T-helper 2 cell (primary cell): ENCODE measurements around the gene DBH.

Source experiments
- DNase-seq, 5 experiments: peaks; one replicate each; pipeline versions ENCODE4 v3.0.0 to v3.0.0-alpha.2; 2012 to 2022
- total RNA-seq, 2 donors: gene quantifications; one replicate each; lab custom pipeline; 2026; lab: John Stamatoyannopoulos, UW

Gene DBH
- 0 to 0.40 reads per million in 2 donors for total RNA-seq

- DNase-seq: no peak
These were observed at the start of gene DBH for GRCh38 chr9:133635533-133636531. DBH (plus strand) TSS chr9:133636363; CDS start chr9:133636372, 9 bp downstream.

- no peak for DNase-seq
These were observed 49.1 kb upstream of the DBH start for GRCh38 chr9:133587051-133587450.

GRCh38 chr9:133587466-133587865, 48.7 kb upstream of the DBH start:
- no peak for DNase-seq

DNA sequence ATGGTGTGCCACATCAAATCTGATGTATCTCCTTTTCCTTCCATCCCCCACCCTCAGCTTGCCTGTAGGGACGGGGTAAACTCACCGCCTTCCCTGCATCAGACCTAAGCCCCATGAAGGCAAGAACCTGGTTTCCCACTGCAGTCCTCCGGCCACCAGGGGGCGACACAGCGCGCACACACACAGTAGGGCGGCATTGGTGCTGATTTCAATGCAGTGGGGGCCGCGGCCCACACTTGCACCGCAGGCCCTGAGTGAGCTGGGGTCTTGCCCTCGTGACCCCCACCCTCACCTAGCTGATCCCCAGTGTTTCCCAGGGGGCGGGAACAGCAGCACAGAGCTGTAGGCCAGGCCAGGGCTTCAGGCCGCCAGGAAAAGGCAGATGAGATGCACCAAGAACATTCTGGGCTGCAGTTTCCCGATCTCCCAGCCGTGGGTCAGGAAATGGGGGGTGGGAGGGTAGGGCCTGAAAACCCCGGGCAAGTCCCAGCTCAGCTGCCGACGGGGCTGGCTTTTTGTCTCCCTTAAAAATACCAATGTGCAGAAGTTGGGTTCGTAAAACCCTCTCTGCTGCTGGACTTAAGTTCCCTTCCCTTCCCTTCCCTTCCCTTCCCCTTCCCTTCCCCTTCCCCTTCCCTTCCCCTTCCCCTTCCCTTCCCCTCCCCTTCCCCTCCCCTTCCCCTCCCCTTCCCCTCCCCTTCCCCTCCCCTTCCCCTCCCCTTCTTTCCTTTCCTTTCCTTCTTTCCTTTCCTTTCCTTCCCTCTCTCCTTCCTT, 46.5 kb upstream of the DBH start:
- peak in 4 of 5 experiments; percentile 15 to 29 (median 28) for DNase-seq

GRCh38 chr9:133590231-133590855, 45.8 kb upstream of the DBH start:
- no peak for DNase-seq

- DNase-seq: no peak
These were observed 44.9 kb upstream of the DBH start for GRCh38 chr9:133591116-133591910.

DNA sequence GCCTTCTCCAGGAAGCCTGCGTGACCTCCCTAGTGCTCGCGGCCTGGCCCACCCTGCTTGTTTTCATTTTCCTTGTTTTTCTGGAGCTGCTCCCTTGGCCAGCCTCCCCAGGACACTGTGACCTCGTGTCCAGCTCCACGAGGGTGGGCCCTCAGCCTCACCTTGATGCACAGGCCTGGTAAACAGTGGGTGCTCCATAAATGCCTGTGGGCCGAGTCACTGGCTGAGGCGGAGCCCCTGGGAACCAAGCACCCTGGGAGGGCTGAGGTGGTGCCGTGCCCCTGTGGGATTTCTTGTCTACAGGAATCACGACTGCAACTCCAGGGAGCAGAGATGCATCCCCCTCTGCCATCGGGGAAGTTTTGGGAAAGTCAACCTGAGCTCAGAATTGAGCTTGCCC, 44.2 kb upstream of the DBH start:
- DNase-seq: no peak

DNA sequence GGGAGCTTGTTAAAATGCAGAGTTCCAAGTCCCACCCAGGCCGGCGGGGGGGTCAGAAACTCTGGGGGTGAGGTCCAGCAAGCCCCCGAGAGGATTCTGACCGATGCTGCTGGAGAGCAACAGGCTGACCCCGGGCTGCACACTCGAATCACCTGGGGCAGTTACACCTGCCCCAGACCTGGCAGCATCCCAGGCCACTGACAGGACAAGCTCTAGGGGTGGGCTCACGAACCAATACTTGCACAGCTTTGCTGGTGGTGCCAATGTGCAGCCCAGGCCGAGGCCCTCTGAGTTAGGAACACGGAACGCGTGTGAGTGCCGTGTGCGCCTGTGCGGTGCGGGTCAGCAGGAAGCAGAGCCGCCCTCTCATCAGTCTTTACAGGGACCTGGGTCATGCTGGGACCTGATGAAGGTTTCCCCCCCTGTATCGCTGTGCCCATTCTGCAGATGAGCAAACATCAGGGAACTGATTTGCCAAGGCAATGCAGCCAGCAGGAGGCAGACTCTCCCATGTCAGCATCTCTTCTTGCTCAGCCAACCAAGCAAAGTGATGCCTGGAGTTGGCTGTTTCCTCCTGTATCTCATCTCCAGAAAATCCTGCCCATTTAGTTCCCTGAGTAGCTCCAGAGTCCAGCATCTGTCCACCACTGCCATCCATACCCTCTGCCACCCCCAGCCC, 43.3 kb upstream of the DBH start:
- peak in 1 of 5 experiments; percentile 18 for DNase-seq

DNA sequence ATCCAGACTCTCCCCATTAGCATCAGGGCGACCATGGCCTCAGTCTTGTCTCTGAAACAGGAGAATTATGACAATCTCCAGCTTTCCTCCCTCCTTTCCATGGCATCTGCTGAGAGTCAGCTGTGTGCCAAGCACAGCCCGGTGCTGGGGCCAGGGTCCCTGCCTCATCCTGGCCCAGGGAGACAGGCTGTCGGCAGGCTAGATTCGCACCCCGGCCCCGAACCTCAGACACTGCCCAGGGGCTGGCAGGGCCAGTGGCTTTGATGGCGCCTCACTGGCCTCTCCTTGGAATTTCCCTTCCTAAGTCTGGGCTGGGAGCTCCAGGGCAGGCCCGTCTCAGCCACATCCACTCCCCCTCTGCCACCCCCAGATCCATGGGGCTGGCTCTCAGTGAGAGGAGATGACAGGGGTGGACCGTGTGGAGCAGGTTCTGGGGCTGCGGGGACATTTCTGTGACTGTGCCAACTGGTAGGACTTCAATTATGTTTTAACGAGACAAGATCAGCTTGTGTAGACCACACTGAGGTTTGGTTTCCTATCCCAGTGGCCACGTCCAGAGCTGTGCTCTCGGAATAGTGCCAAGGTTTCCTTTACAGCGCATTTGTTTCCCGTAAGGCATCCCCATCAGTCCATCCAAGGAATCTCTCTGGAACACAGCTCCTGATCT, 42.4 kb upstream of the DBH start:
- DNase-seq: no peak

DNA sequence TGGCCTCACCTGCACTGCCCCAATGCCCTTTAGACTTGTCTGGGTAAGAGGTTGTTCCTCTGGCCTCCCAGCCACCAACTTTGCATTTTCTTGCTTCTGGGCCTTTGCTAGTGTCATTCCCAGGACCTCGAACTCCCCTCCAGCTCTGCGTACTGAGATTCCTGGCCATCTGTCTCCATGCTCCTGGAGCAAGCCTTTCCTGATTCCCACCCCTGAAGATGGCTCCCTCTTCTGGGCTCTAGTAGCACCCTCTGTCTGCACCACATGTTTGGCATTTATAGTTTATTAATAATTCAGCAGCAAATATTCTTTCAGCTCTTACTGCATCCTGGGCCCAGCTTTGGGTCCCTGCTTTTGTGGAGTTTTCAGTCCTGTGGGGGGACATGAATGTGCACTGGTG, 41.9 kb upstream of the DBH start:
- DNase-seq: no peak

GRCh38 chr9:133595910-133596309, 40.3 kb upstream of the DBH start:
- DNase-seq: no peak

DNA sequence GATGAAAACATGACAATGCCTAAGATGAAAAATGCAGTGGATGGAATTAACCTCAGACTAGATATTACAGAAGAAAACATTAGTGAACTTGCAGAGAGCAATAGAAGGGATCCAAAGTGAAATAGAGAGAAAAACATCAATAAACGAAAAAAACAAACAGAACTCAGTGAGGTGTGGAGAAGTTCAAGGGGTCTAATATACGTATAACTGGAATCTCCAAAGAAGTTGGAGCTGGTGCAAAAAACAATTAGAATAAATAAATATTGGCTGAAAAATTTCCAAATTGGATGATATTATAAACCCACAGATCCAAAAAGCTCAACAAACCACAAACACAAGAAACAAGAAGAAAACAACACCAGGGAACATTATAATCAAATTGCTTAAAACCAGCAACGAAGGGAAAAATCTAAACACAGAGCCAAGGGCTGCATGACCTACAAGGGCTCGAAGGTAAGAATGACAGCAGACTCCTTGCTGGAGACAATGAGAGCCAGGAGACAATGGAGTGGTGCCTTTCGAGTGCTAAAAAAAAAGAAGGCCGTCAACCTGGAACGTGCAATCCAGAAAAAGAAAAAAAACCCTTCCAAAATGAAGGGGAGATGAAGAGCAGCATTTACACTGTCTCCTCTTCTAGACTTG, 38.7 kb upstream of the DBH start:
- no peak for DNase-seq

- DNase-seq: no peak
These were observed 37.2 kb upstream of the DBH start for GRCh38 chr9:133598978-133599377.

DNA sequence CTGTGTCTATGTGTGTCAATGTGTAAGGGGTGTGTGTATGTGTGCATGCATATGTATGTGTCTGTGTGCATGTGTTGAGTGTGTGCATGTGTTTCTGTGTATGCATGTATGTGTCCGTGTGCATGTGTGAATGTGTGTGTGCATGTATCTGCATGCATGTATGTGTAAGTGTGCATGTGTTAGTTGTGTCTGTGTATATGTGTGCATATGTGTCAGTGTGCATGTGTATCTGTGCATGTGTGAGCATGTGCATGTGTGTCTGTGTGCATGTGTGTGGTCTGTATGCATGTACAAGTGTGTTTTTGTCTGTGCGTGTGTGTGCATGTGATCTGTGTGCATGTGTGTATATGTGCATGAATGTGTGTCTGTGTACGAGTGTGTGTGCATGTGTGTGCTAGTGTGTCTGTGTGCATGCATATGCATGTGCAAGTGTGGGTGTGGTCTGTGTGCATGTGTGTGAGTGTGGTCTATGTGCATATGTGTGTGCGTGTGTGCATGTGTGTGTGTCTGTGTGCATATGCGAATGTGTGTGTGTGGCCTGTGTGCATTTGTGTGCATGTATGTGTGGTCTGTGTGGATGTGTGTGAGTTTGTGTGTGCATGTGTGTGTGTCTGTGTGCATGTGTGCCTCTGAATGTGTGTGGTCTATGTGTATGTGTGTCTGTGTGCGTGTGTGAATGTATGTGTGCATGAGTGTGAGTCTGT, 36.5 kb upstream of the DBH start:
- no peak for DNase-seq

DNA sequence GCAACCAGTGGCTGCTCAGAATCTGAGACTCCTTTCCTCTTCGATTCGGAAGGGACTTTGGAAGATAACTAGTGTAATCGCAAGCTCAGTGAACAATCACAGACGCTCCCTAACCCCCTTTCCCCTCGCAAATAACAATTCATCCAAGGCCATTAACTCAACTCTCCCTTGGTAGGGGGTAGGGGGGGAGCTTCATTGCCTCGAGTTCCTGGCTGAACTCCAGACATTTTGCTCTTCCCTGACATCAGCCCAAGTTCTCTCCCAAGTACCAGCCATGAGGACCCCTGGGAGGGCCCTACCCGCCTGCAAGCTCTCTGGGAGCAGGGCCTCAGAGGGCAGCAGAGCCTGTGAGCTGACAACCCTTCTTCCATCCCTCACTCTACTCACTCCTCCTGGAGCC, 35.4 kb upstream of the DBH start:
- no peak for DNase-seq

- no peak for DNase-seq
These were observed 34.4 kb upstream of the DBH start for GRCh38 chr9:133601746-133602145.

- DNase-seq: no peak
These were observed 33.9 kb upstream of the DBH start for GRCh38 chr9:133602277-133602676.

DNA sequence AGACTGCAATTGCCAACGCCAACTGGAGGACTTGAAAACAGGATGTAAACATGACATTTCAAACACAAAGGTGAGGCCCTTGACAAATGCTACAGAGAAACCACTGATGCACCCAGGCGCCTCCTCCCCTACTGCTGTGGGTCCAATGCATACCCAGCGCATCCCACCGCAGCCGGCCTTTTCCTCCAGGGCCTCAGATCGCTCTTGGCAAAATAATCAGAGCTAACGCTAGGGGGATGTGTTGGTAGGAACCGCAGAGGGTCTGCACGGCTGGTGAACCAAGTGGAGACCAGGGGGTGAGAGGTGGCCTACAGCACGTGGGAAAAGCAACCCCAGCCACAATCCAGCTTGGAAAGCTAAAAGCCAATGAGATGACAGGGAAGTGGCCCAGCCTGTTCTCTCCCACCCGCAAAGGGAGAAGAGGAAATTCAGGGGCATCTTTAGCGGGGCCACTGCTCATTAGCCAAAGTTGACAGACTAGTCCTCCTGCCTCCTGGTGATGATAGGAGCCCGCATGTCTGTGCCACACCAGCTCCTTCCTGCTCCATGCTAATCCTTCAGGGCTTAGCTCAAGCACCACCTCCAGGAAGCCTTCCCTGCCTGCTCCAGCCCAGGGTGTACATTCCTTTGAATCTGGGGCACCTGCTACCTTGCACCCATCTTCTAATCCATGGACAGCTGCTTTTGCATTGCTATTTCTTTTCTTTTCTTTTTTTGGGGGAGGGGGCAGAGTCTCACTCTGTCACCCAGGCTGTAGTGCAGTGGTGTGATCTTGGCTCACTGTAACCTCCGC, 32.8 kb upstream of the DBH start:
- no peak for DNase-seq

GRCh38 chr9:133604214-133604613, 31.9 kb upstream of the DBH start:
- peak in 1 of 5 experiments; percentile 19 for DNase-seq
